H9 (cell line): Measurements from ENCODE around the gene IDUA. TPM values are rescaled to one million over a fixed set of nuclear protein-coding genes. Genes with fewer than 3 reads are reported as not detected.

ENCODE experiments used
- DNase-seq: peaks from one replicate; pipeline ENCODE4 v3.0.0-alpha.2; 2017
- H2AFZ ChIP-seq: one replicate; pipeline ENCODE4 v1.6.1; 2013; ENCODE audit warnings: mild to moderate bottlenecking, low read length, control low read depth, moderate library complexity
- H2AK5ac ChIP-seq: 2 replicates; pipeline ENCODE4 v1.6.1; 2013; ENCODE audit warnings: low read length, control low read depth, mixed read lengths; ENCODE audit not compliant: insufficient read length
- H2BK120ac ChIP-seq: one replicate; pipeline ENCODE4 v1.6.1; 2013; ENCODE audit warnings: low read depth, mild to moderate bottlenecking, low read length, control low read depth, inconsistent platforms; ENCODE audit not compliant: poor library complexity, severe bottlenecking
- H2BK12ac ChIP-seq: 2 replicates; pipeline ENCODE4 v1.6.1; 2013; ENCODE audit warnings: low read length, control low read depth, mixed read lengths, low read depth; ENCODE audit not compliant: insufficient read length
- H2BK15ac ChIP-seq: 2 replicates; pipeline ENCODE4 v1.6.1; 2013; ENCODE audit warnings: low read depth, low read length, control low read depth
- H2BK20ac ChIP-seq: one replicate; pipeline ENCODE4 v1.6.1; 2013; ENCODE audit warnings: low read depth, mild to moderate bottlenecking, low read length, control low read depth, inconsistent platforms; ENCODE audit not compliant: poor library complexity, severe bottlenecking
- H2BK5ac ChIP-seq: 2 replicates; pipeline ENCODE4 v1.6.1; 2013; ENCODE audit warnings: low read length, control low read depth, mixed read lengths; ENCODE audit not compliant: insufficient read length
- H3K14ac ChIP-seq: 2 replicates; pipeline ENCODE4 v1.6.1; 2013; ENCODE audit warnings: low read length, control low read depth; ENCODE audit not compliant: insufficient read depth
- H3K18ac ChIP-seq: 2 replicates; pipeline ENCODE4 v1.6.1; 2013; ENCODE audit warnings: low read depth, mild to moderate bottlenecking, mixed read lengths, low read length, control low read depth; ENCODE audit not compliant: insufficient read length
- H3K23ac ChIP-seq: 2 replicates; pipeline ENCODE4 v1.6.1; 2013; ENCODE audit warnings: low read length, control low read depth, mixed read lengths, low read depth; ENCODE audit not compliant: insufficient read length
- H3K23me2 ChIP-seq: 2 replicates; pipeline ENCODE4 v1.6.1; 2013; ENCODE audit warnings: low read depth, mild to moderate bottlenecking, mixed read lengths, low read length, control low read depth; ENCODE audit not compliant: insufficient read length, poor library complexity, severe bottlenecking
- H3K27ac ChIP-seq: 2 replicates; pipeline ENCODE4 v1.5.1; 2013; ENCODE audit warnings: low read length, control low read depth, mixed read lengths, low read depth; ENCODE audit not compliant: insufficient read length
- H3K27me3 ChIP-seq: 2 replicates; pipeline ENCODE4 v1.6.1; 2013; ENCODE audit warnings: low read length, control low read depth, inconsistent platforms; ENCODE audit not compliant: insufficient read depth
- H3K4ac ChIP-seq: 2 replicates; pipeline ENCODE4 v1.6.1; 2013; ENCODE audit warnings: low read depth, mild to moderate bottlenecking, control low read depth, inconsistent platforms, low read length, moderate library complexity
- H3K4me1 ChIP-seq: 2 replicates; pipeline ENCODE4 v1.6.1; 2013; ENCODE audit warnings: low read length, control low read depth, inconsistent platforms; ENCODE audit not compliant: insufficient read depth
- H3K4me2 ChIP-seq: 2 replicates; pipeline ENCODE4 v1.6.1; 2013; ENCODE audit warnings: low read length, control low read depth, mixed read lengths; ENCODE audit not compliant: insufficient read length, insufficient read depth
- H3K56ac ChIP-seq: 2 replicates; pipeline ENCODE4 v1.6.1; 2013; ENCODE audit warnings: low read depth, mild to moderate bottlenecking, mixed read lengths, low read length, control low read depth; ENCODE audit not compliant: insufficient read length
- H3K79me1 ChIP-seq: 2 replicates; pipeline ENCODE4 v1.6.1; 2013; ENCODE audit warnings: low read depth, mild to moderate bottlenecking, moderate library complexity, low read length, control low read depth, inconsistent platforms; ENCODE audit not compliant: insufficient read depth, poor library complexity, severe bottlenecking
- H3K79me2 ChIP-seq: 2 replicates; pipeline ENCODE4 v1.6.1; 2013; ENCODE audit warnings: low read length, control low read depth, inconsistent platforms; ENCODE audit not compliant: insufficient read depth
- H3K9ac ChIP-seq: 2 replicates; pipeline ENCODE4 v1.6.1; 2013; ENCODE audit warnings: low read length, control low read depth, mixed read lengths; ENCODE audit not compliant: insufficient read length; ENCODE audit errors: extremely low read depth
- H3K9me3 ChIP-seq: one replicate; pipeline ENCODE4 v1.6.1; 2013; ENCODE audit warnings: low read depth, low read length, inconsistent platforms; ENCODE audit not compliant: control insufficient read depth
- H3T11ph ChIP-seq: one replicate; pipeline ENCODE4 v1.6.1; 2013; ENCODE audit warnings: mild to moderate bottlenecking, low read length, control low read depth, inconsistent platforms
- H4K20me1 ChIP-seq: one replicate; pipeline ENCODE4 v1.6.1; 2013; ENCODE audit not compliant: control insufficient read depth, insufficient read length, insufficient read depth
- H4K5ac ChIP-seq: 2 replicates; pipeline ENCODE4 v1.6.1; 2013; ENCODE audit warnings: low read depth, mild to moderate bottlenecking, mixed read lengths, low read length, control low read depth; ENCODE audit not compliant: insufficient read length
- H4K8ac ChIP-seq: replicated peaks from 2 replicates; pipeline ENCODE4 v1.6.1; 2013; ENCODE audit warnings: low read length, control low read depth, mixed read lengths, low read depth; ENCODE audit not compliant: insufficient read length
- H4K91ac ChIP-seq: 2 replicates; pipeline ENCODE4 v1.6.1; 2013; ENCODE audit warnings: low read depth, mild to moderate bottlenecking, moderate library complexity, mixed read lengths, low read length, control low read depth; ENCODE audit not compliant: insufficient read length
- H3K27ac Mint-ChIP-seq, 3 experiments: 2 replicates in 2 of 3; 3 replicates in 1 of 3; pipeline ENCODE4 v1.8.0; 2020 to 2021; ENCODE audit warnings: mixed read lengths in 3 of 3, mild to moderate bottlenecking in 1 of 3, moderate library complexity in 1 of 3
- H3K27me3 Mint-ChIP-seq: 2 replicates; pipeline ENCODE4 v1.8.0; 2021; ENCODE audit warnings: low read depth, mild to moderate bottlenecking, moderate library complexity, mixed read lengths
- H3K36me3 Mint-ChIP-seq, 3 experiments: 2 replicates in 2 of 3; 3 replicates in 1 of 3; pipeline ENCODE4 v1.8.0; 2020 to 2021; ENCODE audit warnings: low read depth in 3 of 3, mixed read lengths in 3 of 3; ENCODE audit not compliant: insufficient read depth in 1 of 3
- H3K4me1 Mint-ChIP-seq, 2 experiments: 2 replicates each; pipeline ENCODE4 v1.8.0; 2020; ENCODE audit warnings: mixed read lengths in 2 of 2
- H3K4me3 Mint-ChIP-seq, 2 experiments: 2 replicates in 1 of 2; 3 replicates in 1 of 2; pipeline ENCODE4 v1.8.0; 2020 to 2021; ENCODE audit warnings: mild to moderate bottlenecking in 2 of 2, mixed read lengths in 2 of 2, moderate library complexity in 1 of 2
- H3K9me3 Mint-ChIP-seq, 2 experiments: 2 replicates in 1 of 2; 3 replicates in 1 of 2; pipeline ENCODE4 v1.8.0; 2020; ENCODE audit warnings: mild to moderate bottlenecking in 2 of 2, mixed read lengths in 2 of 2, moderate library complexity in 1 of 2
- CTCF ChIP-seq: fragments of 200-600 bp; sonication (generic); conservative IDR thresholded peaks from 3 replicates; pipeline ENCODE4 v1.8.0; 2021; ENCODE audit warnings: antibody characterized with exemption, mild to moderate bottlenecking
- WGBS: extraction: QIAGEN DNeasy Blood & Tissue Kit; methylation state at CpG from one replicate; pipeline ENCODE4 v1.1.7; 2013; ENCODE audit warnings: missing lambda C conversion rate, low lambda C conversion rate, mixed read lengths; ENCODE audit not compliant: insufficient read length; ENCODE audit errors: extremely low coverage; 5-methylcytosine and 5-hydroxymethylcytosine counted together
- total RNA-seq: library from RNA; stranded (reverse); gene quantifications from 2 replicates; pipeline ENCODE4 v1.2.1, GENCODE V29; 2021

The IDUA gene
- total RNA-seq, 1 experiment from 2014 or later, result 14.5 TPM

- no peak overlapping the region for H2AK5ac ChIP-seq
- H3K18ac ChIP-seq, result no peak overlapping the region
- WGBS, result no CpG with 5 or more reads among the region's 23 CpGs
- no peak for DNase-seq
- no peak overlapping the region for H3K4me2 ChIP-seq
- H4K5ac ChIP-seq, result no peak overlapping the region
- TF ChIP-seq CTCF, result no peak
- no peaks in the 10 kb centered on the region for H3K27me3 ChIP-seq
- no peak overlapping the region; the same call in 1 of the 2 replicates for H3K14ac ChIP-seq
- H3K36me3 Mint-ChIP-seq, result no peaks in the 10 kb centered on the region; a peak in 1 of 7 replicates
- H3K9me3 Mint-ChIP-seq, result no peaks in the 10 kb centered on the region
- H3K79me1 ChIP-seq, result no peaks in the 10 kb centered on the region
- no peak overlapping the region for H2BK5ac ChIP-seq
- H4K91ac ChIP-seq, result no peak overlapping the region
- no peaks in the 10 kb centered on the region for H3K27me3 Mint-ChIP-seq
- H2AFZ ChIP-seq, result no peak overlapping the region
- H4K8ac ChIP-seq, result no peak overlapping the region
- no peak overlapping the region for H3K4me3 Mint-ChIP-seq
- no peaks in the 10 kb centered on the region for H4K20me1 ChIP-seq
- no peak overlapping the region for H3K27ac ChIP-seq
- no peaks in the 10 kb centered on the region for H3K9me3 ChIP-seq
- H3K4ac ChIP-seq, result no peak overlapping the region
- H3K4me1 ChIP-seq, result no peaks in the 10 kb centered on the region
- H3K23me2 ChIP-seq, result no peaks in the 10 kb centered on the region
- no peak overlapping the region for H2BK12ac ChIP-seq
- H3K27ac Mint-ChIP-seq, result peak overlapping the region in 1 of 3 experiments; percentile 68; a peak in 3 of 7 replicates
- no peak overlapping the region for H3T11ph ChIP-seq
- peaks cover 2 to 9% of the 10 kb centered on the region in 2 experiments; a peak in 3 of 4 replicates for H3K4me1 Mint-ChIP-seq
- no peak overlapping the region for H2BK120ac ChIP-seq
- H3K79me2 ChIP-seq, result no peaks in the 10 kb centered on the region
- no peak overlapping the region for H2BK20ac ChIP-seq
- no peak overlapping the region for H3K9ac ChIP-seq
- H3K56ac ChIP-seq, result no peak overlapping the region
- H3K23ac ChIP-seq, result no peak overlapping the region
- no peak overlapping the region for H2BK15ac ChIP-seq
These were observed 35.0 kb upstream of the IDUA start for GRCh38 chr4:951594-952468.
